Metanephros (tissue), 1 donor: ENCODE data around the gene ZNF695. TPM values are rescaled to one million over a fixed set of nuclear protein-coding genes. Genes with fewer than 3 reads are reported as not detected.

ENCODE experiments used
- total RNA-seq: library from RNA; depleted of rRNA; stranded (reverse); fragments of >200 nt; gene quantifications from one replicate; pipeline ENCODE4 v1.2.3, GENCODE V29; 2014

The ZNF695 gene
- 4.2 TPM for total RNA-seq

GRCh38 chr1:247007511-247008405, at the start of gene ZNF695:
ZNF695 (minus strand) TSS chr1:247008057; CDS start chr1:247007908, 149 bp downstream.

Other genes starting within 250 kb of the ZNF695 start
- gene AHCTF1, start 76.1 kb downstream of the ZNF695 start, total RNA-seq: 28.9 TPM
- gene ZNF670, start 70.8 kb upstream of the ZNF695 start, total RNA-seq: 5.1 TPM
- gene ZNF669, start 96.3 kb upstream of the ZNF695 start, total RNA-seq: 12.3 TPM
- 160 TPM for gene ZNF124, start 164.0 kb upstream of the ZNF695 start, total RNA-seq
- not detected for gene VN1R5, start 248.0 kb upstream of the ZNF695 start, total RNA-seq